Activated naive CD8-positive, alpha-beta T cell treated with anti-CD3 and anti-CD28 coated beads, Interleukin-2, amount 10 ng/mL, durations not matched to agents 7 days and 5 days (primary cell): Measurements from ENCODE around the gene HAGH. TPM values are rescaled to one million over a fixed set of nuclear protein-coding genes. Genes with fewer than 3 reads are reported as not detected.

Experiments
- ATAC-seq: fragments of 150-1000 bp; cut with Tn5 transposase; one replicate; pipeline ENCODE4 v1.10.0; 2021; ENCODE audit warnings: low read depth, moderate library complexity
- POLR2A ChIA-PET: fragments of 350-600 bp; sonication (Branson Sonifier 250); formaldehyde crosslinking; loops from one replicate; lab custom pipeline; 2021; ENCODE audit warnings: antibody characterized with exemption; lab: Charles Lee
- DNase-seq: peaks from one replicate; pipeline ENCODE4 v3.0.0; 2021
- H3K27ac Mint-ChIP-seq: one replicate; pipeline ENCODE4 v1.8.0; 2022; ENCODE audit warnings: mild to moderate bottlenecking, mixed read lengths
- H3K27me3 Mint-ChIP-seq: one replicate; pipeline ENCODE4 v1.8.0; 2022; ENCODE audit warnings: mild to moderate bottlenecking, moderate library complexity, mixed read lengths
- H3K36me3 Mint-ChIP-seq: one replicate; pipeline ENCODE4 v1.8.0; 2021; ENCODE audit warnings: mild to moderate bottlenecking, mixed read lengths
- H3K4me1 Mint-ChIP-seq: one replicate; pipeline ENCODE4 v1.8.0; 2021; ENCODE audit warnings: mixed read lengths
- H3K4me3 Mint-ChIP-seq: one replicate; pipeline ENCODE4 v1.8.0; 2022; ENCODE audit warnings: mild to moderate bottlenecking, moderate library complexity, mixed read lengths
- H3K9me3 Mint-ChIP-seq: one replicate; pipeline ENCODE4 v1.8.0; 2021; ENCODE audit warnings: mixed read lengths
- total RNA-seq, 2 experiments: library from RNA; stranded (reverse); gene quantifications; one replicate each; pipeline ENCODE4 v1.2.3, GENCODE V29; 2021

The HAGH gene
- total RNA-seq, 2 experiments from 2014 or later, result 48.7 to 51.6 TPM

DNA sequence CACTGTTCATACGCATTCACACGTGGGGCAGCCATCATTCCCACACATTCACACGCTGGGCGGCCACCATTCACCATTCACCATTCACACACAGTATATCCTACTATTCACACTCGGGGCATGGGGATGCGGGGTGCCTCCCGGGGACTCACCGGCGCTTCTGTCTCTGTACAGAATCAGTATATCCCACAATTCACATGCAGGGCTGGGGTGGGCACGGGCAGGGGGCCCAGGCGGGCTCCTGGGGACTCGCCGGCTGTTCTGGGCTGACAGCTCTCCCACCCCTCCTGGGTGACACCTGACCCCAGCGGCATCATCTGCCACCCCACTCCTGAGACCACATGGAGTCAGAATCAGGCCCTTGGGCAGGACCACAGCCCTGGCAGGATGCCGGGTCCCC lies 64.9 kb downstream of the HAGH start:
- Mint-ChIP-seq H3K36me3 (no peaks in the 10 kb centered on the region), H3K9me3 (no peaks in the 10 kb centered on the region), H3K4me3 (no peak overlapping the region), H3K27ac (no peak overlapping the region), H3K4me1 (peaks cover 8% of the 10 kb centered on the region), H3K27me3 (no peaks in the 10 kb centered on the region)
- no peak for DNase-seq
- POLR2A ChIA-PET, result no interaction called here
- ATAC-seq, result no peak

DNA sequence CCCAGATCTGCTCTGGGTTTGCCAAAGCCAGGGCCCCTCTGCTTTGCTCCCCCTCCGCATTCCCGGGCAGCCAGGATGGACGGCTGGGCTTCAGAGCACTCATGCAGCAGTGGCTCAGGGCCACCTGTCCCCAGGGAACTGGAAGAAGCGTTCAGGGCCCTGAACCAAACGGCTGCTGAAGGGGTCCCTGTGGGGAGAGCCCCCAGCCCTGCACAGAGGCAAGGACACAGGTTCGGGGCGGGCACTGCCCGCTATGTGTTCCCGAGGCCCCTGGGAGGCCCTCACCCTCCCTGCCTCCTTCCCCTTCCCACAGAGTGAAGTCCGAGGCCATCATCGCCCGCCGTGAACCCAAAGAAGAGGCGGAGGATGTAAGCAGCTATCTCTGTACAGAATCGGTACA lies 65.7 kb downstream of the HAGH start:
- no peak overlapping the region for H3K4me3 Mint-ChIP-seq
- no peak overlapping the region for H3K27ac Mint-ChIP-seq
- peaks cover 11% of the 10 kb centered on the region for H3K4me1 Mint-ChIP-seq
- no peaks in the 10 kb centered on the region for H3K9me3 Mint-ChIP-seq
- H3K27me3 Mint-ChIP-seq, result no peaks in the 10 kb centered on the region
- POLR2A ChIA-PET, result interaction anchor here (0.6 to 0.8 kb wide), 2 partner anchors 8 to 41 kb away, joined by 3 read pairs; no protein-coding TSS in a partner anchor
- ATAC-seq (no peak), DNase-seq (no peak)
- H3K36me3 Mint-ChIP-seq, result no peaks in the 10 kb centered on the region

DNA sequence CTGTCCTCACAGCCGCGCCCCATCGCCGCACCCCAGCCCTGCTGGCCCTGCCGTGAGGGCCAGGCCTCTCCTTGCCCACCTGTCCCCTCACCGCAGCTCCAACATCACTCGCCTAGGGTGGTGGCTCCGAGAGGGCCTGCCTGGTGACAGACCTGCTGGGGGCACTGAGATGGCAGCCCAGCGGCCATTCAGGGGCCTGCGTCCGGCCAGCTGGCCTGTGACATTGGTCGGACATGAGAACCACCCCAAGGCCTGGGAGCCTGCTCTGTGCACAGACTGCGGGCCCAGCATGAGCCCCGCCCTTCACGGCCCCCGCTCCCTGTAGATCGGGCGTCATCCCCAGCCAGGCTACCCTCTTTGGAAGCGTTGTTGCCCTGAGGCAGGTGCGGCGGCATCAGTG lies 67.1 kb downstream of the HAGH start:
- Mint-ChIP-seq H3K36me3 (peaks cover 2% of the 10 kb centered on the region), H3K4me1 (peaks cover 12% of the 10 kb centered on the region), H3K4me3 (no peak overlapping the region), H3K27me3 (no peaks in the 10 kb centered on the region), H3K9me3 (no peaks in the 10 kb centered on the region), H3K27ac (no peak overlapping the region)
- no peak for ATAC-seq
- POLR2A ChIA-PET, result no interaction called here
- no peak for DNase-seq

DNA sequence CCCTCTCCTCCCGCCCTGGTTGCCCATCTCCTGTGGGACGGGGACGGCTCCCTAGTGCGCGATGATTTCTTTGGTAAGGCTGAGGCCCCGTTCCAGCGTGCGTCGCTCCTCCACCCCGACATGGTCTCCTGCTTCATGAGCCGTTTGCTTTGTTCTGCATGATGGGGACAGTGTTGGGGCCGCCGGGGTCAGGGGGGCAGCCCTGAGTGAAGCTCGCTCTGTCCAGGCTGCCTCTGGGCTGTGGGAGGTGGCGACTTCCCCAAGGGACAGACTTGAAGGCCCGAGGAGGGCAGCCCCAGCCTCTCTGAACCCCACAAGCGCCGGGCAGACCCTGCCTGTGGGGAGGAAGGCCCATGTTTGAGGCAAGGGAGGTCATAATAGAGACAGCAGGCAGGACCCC lies 67.7 kb downstream of the HAGH start:
- H3K27ac Mint-ChIP-seq, result peak overlapping the region; percentile 34
- ATAC-seq (no peak), DNase-seq (no peak)
- H3K36me3 Mint-ChIP-seq, result peaks cover 2% of the 10 kb centered on the region
- peaks cover 12% of the 10 kb centered on the region for H3K4me1 Mint-ChIP-seq
- H3K27me3 Mint-ChIP-seq, result no peaks in the 10 kb centered on the region
- H3K9me3 Mint-ChIP-seq, result no peaks in the 10 kb centered on the region
- POLR2A ChIA-PET, result no interaction called here
- no peak overlapping the region for H3K4me3 Mint-ChIP-seq

DNA sequence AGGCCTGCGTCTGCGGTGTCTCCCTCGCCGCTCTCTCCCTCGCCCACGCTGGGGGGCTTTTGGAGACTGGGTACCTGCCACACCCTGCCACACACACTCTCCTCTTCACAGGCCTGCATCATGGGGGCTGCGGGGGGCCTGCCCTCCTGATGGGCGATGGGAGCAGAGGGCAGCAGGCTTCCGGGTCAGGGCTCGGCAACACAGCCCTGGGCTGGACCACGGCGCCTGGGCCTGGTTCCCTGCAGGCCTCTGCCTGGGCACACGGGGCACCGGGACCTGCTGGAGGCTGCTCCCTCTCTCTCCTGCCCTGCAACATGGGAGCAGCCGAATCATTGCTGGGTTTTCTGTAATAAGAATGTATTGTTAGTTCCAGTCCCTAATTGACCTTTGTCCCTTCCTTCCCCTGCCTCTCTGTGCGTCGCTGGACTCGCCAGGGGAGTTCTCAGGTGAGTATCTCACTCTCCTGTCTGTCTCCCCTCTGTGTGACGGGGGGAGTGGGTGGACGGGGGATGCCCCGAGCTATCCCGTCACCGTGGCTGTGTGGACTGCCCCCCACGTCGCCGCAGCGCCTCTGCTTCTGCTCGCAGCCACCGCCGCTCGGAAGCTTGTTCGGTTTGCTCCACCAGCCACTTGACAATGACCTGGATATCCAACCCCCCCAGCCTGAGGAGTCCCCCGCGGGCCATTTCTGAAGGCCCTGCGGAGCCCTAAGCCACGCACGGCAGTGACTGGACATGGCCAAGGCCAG lies 68.7 kb downstream of the HAGH start:
- DNase-seq (no peak), ATAC-seq (no peak)
- H3K27ac Mint-ChIP-seq, result peak overlapping the region; percentile 83
- peaks cover 2% of the 10 kb centered on the region for H3K36me3 Mint-ChIP-seq
- H3K4me3 Mint-ChIP-seq, result peak overlapping the region; percentile 60
- H3K27me3 Mint-ChIP-seq, result no peaks in the 10 kb centered on the region
- no peaks in the 10 kb centered on the region for H3K9me3 Mint-ChIP-seq
- POLR2A ChIA-PET, result no interaction called here
- H3K4me1 Mint-ChIP-seq, result peaks cover 12% of the 10 kb centered on the region

Other genes with a start within 250 kb of the HAGH start
- gene IFT140, start 214.8 kb downstream of the HAGH start, total RNA-seq, result 10 to 100 TPM; 11.7 to 12.8 TPM
- 10 to 100 TPM; 25.2 to 27.8 TPM for gene CRAMP1, start 214.5 kb downstream of the HAGH start, total RNA-seq
- gene JPT2, start 148.5 kb downstream of the HAGH start, total RNA-seq, result 10 to 100 TPM; 44.7 to 45.1 TPM
- 100 to 1,000 TPM; 146 to 157 TPM for gene MAPK8IP3, start 120.6 kb downstream of the HAGH start, total RNA-seq
- 10 to 100 TPM; 58.1 to 60.9 TPM for gene NME3, start 55.3 kb downstream of the HAGH start, total RNA-seq
- gene EME2, start 54.0 kb downstream of the HAGH start, total RNA-seq, result 10 to 100 TPM; 28.7 to 36.3 TPM
- gene MRPS34, start 53.7 kb downstream of the HAGH start, total RNA-seq, result 100 to 1,000 TPM in 1 of 2 experiments, 10 to 100 TPM in 1; 91.6 to 103 TPM
- 10 to 100 TPM; 67.8 to 74.1 TPM for gene SPSB3, start 44.3 kb downstream of the HAGH start, total RNA-seq
- 10 to 100 TPM; 55.6 to 55.9 TPM for gene NUBP2, start 43.9 kb downstream of the HAGH start, total RNA-seq
- gene IGFALS, start 33.1 kb downstream of the HAGH start, total RNA-seq, result under 1 TPM; 0.23 to 0.55 TPM
- 10 to 100 TPM; 12.0 to 12.2 TPM for gene FAHD1, start 381 bp upstream of the HAGH start, total RNA-seq
- not detected for gene MEIOB, start 45.3 kb upstream of the HAGH start, total RNA-seq
- not detected for gene HS3ST6, start 91.6 kb upstream of the HAGH start, total RNA-seq
- gene MSRB1, start 116.4 kb upstream of the HAGH start, total RNA-seq, result 10 to 100 TPM; 12.0 to 12.5 TPM
- gene RPL3L, start 127.9 kb upstream of the HAGH start, total RNA-seq, result not detected
- gene NDUFB10, start 132.7 kb upstream of the HAGH start, total RNA-seq, result 100 to 1,000 TPM; 108 to 115 TPM
- gene RPS2, start 138.0 kb upstream of the HAGH start, total RNA-seq, result 1,000 to 10,000 TPM; 2,404 to 2,409 TPM
- gene RNF151, start 140.0 kb upstream of the HAGH start, total RNA-seq, result not detected
- 10 to 100 TPM; 29.4 to 30.7 TPM for gene TBL3, start 145.2 kb upstream of the HAGH start, total RNA-seq
- gene NOXO1, start 154.6 kb upstream of the HAGH start, total RNA-seq, result 1 to 10 TPM in 1 of 2 experiments, under 1 TPM in 1; 0.58 to 1.8 TPM
- 10 to 100 TPM; 28.8 to 31.9 TPM for gene GFER, start 157.4 kb upstream of the HAGH start, total RNA-seq
- gene SYNGR3, start 163.1 kb upstream of the HAGH start, total RNA-seq, result 1 to 10 TPM; 2.0 to 2.2 TPM
- 10 to 100 TPM; 67.8 to 77.1 TPM for gene ZNF598, start 183.0 kb upstream of the HAGH start, total RNA-seq
- gene NPW, start 193.0 kb upstream of the HAGH start, total RNA-seq, result under 1 TPM in 1 of 2 experiments, not detected in 1; 0.42 TPM
- gene NHERF2, start 200.1 kb upstream of the HAGH start, total RNA-seq, result 1 to 10 TPM; 4.2 to 4.3 TPM
- 10 to 100 TPM; 19.4 to 20.7 TPM for gene NTHL1, start 221.0 kb upstream of the HAGH start, total RNA-seq
- 100 to 1,000 TPM; 113 to 125 TPM for gene TSC2, start 221.2 kb upstream of the HAGH start, total RNA-seq